ENCODE results near the gene LPO. TPM values are rescaled to one million over a fixed set of nuclear protein-coding genes. Genes with fewer than 3 reads are reported as not detected.

The LPO gene
- total and polyA plus RNA-seq, 7 donors, result 0.01 TPM; not detected in 6

DNA sequence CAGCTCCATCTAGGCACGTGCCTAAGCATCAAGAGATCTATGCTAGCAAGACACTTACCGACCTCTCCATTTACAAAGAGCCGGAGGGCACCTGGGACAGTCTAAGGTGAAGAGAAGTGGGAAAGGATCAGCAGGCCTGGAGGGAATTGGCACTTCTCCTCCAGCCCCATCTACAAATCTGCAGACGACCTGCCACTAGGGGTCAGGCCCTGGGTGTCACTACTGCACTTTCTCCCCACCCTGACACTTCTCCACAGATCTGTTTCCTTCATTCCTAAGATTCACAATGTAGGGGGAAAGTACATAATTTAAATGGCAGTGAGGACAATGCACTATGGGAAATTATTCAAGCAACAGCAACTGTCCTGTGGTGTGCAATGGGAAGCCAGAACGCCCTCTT is 27.5 kb upstream of the LPO start:
- DNase-seq (no peak), ATAC-seq (no peak)
- Histone ChIP-seq H3K4me1 (no peaks in the 10 kb centered on the region), H3K27ac (no peak overlapping the region), H3K4me3 (no peak overlapping the region), H3K36me3 (ENCODE audit: insufficient read depth in 1 of 2, low read depth in 1 of 2) (peaks cover 16 to 96% of the 10 kb centered on the region in 2 donors), H3K9me3 (no peaks in the 10 kb centered on the region), H3K27me3 (ENCODE audit: insufficient read depth in 3 of 3, low read length in 2 of 3) (no peaks in the 10 kb centered on the region)
- intact Hi-C loops (cut with DNase I), result no loop called here
- 81 to 84% (median 82%) methylated on average over 5 of the region's 5 CpGs for WGBS, 3 donors
- TF ChIP-seq, protein P1, sequence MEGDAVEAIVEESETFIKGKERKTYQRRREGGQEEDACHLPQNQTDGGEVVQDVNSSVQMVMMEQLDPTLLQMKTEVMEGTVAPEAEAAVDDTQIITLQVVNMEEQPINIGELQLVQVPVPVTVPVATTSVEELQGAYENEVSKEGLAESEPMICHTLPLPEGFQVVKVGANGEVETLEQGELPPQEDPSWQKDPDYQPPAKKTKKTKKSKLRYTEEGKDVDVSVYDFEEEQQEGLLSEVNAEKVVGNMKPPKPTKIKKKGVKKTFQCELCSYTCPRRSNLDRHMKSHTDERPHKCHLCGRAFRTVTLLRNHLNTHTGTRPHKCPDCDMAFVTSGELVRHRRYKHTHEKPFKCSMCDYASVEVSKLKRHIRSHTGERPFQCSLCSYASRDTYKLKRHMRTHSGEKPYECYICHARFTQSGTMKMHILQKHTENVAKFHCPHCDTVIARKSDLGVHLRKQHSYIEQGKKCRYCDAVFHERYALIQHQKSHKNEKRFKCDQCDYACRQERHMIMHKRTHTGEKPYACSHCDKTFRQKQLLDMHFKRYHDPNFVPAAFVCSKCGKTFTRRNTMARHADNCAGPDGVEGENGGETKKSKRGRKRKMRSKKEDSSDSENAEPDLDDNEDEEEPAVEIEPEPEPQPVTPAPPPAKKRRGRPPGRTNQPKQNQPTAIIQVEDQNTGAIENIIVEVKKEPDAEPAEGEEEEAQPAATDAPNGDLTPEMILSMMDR (IDR thresholded peaks at IDR 0.05), result no peak

DNA sequence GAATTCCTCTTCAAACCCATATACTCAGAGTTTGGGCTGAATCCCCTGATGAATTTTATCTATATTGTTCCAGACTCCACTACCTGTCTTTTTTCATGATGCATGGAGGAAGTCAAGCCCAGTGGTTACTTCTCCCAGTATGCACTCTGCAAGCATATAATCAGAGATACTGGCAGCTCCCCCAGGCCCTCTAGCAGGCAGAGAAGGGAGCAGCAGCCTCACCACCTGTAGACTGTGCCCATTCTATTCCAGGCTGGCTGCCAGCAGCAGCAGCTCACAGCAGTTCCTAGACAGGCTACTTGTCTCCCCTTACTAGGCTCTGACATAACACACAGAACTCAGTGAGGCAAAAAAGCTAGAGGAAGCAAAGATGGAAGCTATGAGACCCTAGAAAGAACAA is 22.7 kb upstream of the LPO start:
- no peak overlapping the region for H3K27ac ChIP-seq
- H3K4me3 ChIP-seq, result no peak overlapping the region
- no peak for ATAC-seq
- no peak for DNase-seq
- intact Hi-C loops (cut with DNase I), result loop anchor here in 1 of 2 donors (1.0 kb wide), 1 partner anchor 34 kb away; no protein-coding TSS in a partner anchor
- H3K4me1 ChIP-seq, result no peaks in the 10 kb centered on the region
- peaks cover 4 to 69% of the 10 kb centered on the region in 2 donors for H3K36me3 ChIP-seq (ENCODE audit: insufficient read depth in 1 of 2, low read depth in 1 of 2)
- TF ChIP-seq, protein P1 (IDR thresholded peaks at IDR 0.05), result no peak
- no peaks in the 10 kb centered on the region for H3K27me3 ChIP-seq (ENCODE audit: insufficient read depth in 3 of 3, low read length in 2 of 3)
- no peaks in the 10 kb centered on the region for H3K9me3 ChIP-seq

DNA sequence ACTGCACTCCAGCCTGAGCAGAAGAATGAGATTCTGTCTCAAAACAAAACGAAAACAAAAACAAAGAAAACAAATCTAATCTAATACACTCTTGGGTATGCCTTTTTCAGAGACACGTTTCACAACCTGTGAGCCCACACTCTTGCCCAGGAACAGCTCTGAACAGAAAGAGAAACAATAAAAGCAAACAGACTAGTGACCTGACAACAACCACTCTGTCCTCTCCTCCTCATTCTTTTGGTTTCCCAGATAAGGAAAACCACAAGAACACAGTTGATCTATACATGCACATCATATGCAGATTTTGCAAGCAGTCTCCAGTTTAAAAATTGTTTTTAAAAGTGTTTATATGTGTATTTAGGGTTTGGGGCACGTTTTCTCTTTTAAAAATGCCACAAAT is 20.6 kb upstream of the LPO start:
- Histone ChIP-seq H3K9me3 (no peaks in the 10 kb centered on the region), H3K4me3 (no peak overlapping the region), H3K27me3 (ENCODE audit: insufficient read depth in 3 of 3, low read length in 2 of 3) (no peaks in the 10 kb centered on the region), H3K36me3 (ENCODE audit: insufficient read depth in 1 of 2, low read depth in 1 of 2) (peaks cover 3 to 48% of the 10 kb centered on the region in 2 donors), H3K27ac (no peak overlapping the region), H3K4me1 (no peaks in the 10 kb centered on the region)
- TF ChIP-seq, protein P1 (IDR thresholded peaks at IDR 0.05), result no peak
- whole genome bisulfite sequencing, 3 donors, result 78 to 96% (median 87%) methylated on average over 3 of the region's 3 CpGs
- intact Hi-C loops (cut with DNase I), result no loop called here
- ATAC-seq (no peak), DNase-seq (no peak)

DNA sequence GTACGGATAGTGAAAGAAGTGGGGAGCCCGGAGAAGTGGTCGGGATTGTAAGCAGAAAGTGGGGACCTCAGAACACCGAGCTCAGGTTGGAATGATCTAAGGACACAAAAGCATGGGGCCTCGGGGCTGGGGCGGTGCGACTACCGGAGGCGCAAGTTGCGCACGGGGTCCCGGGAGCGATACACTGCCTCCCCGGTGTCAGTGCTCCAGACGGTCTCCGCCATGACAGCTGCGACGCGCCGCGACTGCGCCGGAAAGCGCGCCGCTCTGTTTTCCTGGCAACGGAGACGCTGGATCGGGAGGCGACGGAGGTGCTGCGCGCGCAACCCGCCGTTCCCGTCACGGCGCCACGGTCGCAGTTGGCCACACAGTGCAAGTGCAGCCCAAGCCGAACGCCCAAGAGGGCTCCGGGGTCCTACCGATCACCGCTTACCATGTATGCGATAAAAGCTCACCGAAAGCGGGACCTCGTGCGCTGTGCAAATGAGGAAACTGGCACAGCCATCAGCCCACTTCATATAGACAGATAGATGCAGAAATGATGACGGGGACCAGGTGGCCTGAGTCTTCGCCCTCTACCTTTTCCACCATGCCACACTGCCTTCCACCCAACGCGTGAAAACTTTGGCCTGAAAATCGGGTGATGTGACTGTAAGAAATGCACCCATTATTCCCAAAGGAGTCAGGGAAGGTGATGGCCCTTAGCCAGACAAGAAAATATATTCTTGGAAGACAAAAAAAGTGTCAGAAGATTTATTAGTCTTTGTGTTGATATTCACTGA is 19.2 kb upstream of the LPO start, which contains the start of gene MKS1:
MKS1 (minus strand) TSS at position 249 of the 782 bp plus-strand sequence; CDS start at position 224, 25 bp downstream.
- no peaks in the 10 kb centered on the region for H3K9me3 ChIP-seq
- H3K4me3 ChIP-seq, result peak within 1 kb of the TSS; percentile 85
- 1 to 3% (median 1%) methylated on average over 47 to 56 of the region's 56 CpGs for WGBS, 3 donors
- intact Hi-C loops (cut with DNase I), result no loop called here
- ATAC-seq (peak; percentile 100), DNase-seq (peak; percentile 96 to 98)
- H3K27me3 ChIP-seq (ENCODE audit: insufficient read depth in 3 of 3, low read length in 2 of 3), result no peaks in the 10 kb centered on the region
- no peaks in the 10 kb centered on the region for H3K4me1 ChIP-seq
- H3K36me3 ChIP-seq (ENCODE audit: insufficient read depth in 1 of 2, low read depth in 1 of 2), result peaks cover 0 to 33% of the 10 kb centered on the region in 2 donors
- TF ChIP-seq, protein P1 (IDR thresholded peaks at IDR 0.05), result peak; percentile 76
- peak within 1 kb of the TSS; percentile 78 for H3K27ac ChIP-seq

Measured in psoas muscle (tissue), 8 donors.